ENCODE results near the gene RFX7. TPM values are rescaled to one million over a fixed set of nuclear protein-coding genes. Genes with fewer than 3 reads are reported as not detected.

The RFX7 gene
- total RNA-seq: 4.2 and 6.2 TPM in 2 replicates

GRCh38 chr15:56243163-56244037 is at the start of gene RFX7:
Gene RFX7 (minus strand): TSS chr15:56243879. CDS start chr15:56243285, 594 bp downstream.

Small RNAs within 50 kb of the gene (small RNA-seq; reads per million reads assigned to genes)
- gene CD24P2 (ENCODE audit: low replicate concordance) (not detected), gene RNU6-1287P (ENCODE audit: low replicate concordance) (not detected)

Other genes starting within 250 kb of the RFX7 start
- 0.88 and 2.6 TPM in 2 replicates for gene TEX9, start 121.5 kb upstream of the RFX7 start, total RNA-seq
- gene MNS1, start 221.3 kb upstream of the RFX7 start, total RNA-seq: 0.66 and 1.1 TPM in 2 replicates

All from placental pericyte (primary cell).